ENCODE measurements around the gene CHCHD6. TPM values are rescaled to one million over a fixed set of nuclear protein-coding genes. Genes with fewer than 3 reads are reported as not detected.
A peak's percentile ranks its signal among the peaks of the same experiment; 100 is the strongest.

CHCHD6 gene
- total and polyA plus RNA-seq, 8 donors: 5.0 to 10.9 (median 6.0) TPM

GRCh38 chr3:126891791-126892190 is 187.8 kb downstream of the CHCHD6 start:
- no peak for TF ChIP-seq CTCF (IDR thresholded peaks at IDR 0.05)
- H3K36me3 ChIP-seq: no peaks in the 10 kb centered on the region
- H3K9me3 ChIP-seq: no peaks in the 10 kb centered on the region
- H3K27ac ChIP-seq: no peak overlapping the region
- FAIRE-seq (no peak), ATAC-seq (no peak), DNase-seq (no peak)
- H3K27me3 ChIP-seq: no peaks in the 10 kb centered on the region
- H3K4me3 ChIP-seq: no peak overlapping the region
- H3K4me1 ChIP-seq: peaks cover 0 to 14% (median 6%) of the 10 kb centered on the region in 3 donors
- intact Hi-C loops (cut with DNase I): no loop called here
- 95 to 96% methylated on average over 10 of the region's 10 CpGs for WGBS, 2 donors

DNA sequence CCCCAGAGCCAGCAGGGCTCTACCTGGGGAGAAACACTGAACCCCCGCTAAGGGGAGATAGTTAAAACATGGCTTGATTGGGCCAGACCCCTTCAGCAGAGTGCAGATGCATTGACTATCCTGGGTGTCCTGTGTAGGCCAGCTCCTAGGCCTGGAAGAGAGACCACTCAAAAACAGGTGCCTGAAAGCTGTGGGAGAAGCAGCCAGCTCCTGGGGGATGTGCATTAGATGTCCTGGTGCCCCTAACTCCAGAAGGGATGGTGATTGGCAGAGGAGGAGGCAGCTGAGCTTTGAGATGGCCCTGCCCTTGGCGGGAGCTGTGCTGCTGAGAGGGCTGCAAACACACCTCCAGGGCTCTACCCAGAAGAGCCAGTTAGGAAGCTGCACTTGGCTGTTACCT is 189.6 kb downstream of the CHCHD6 start:
- Histone ChIP-seq H3K27me3 (no peaks in the 10 kb centered on the region), H3K9me3 (no peaks in the 10 kb centered on the region), H3K36me3 (no peaks in the 10 kb centered on the region), H3K4me3 (no peak overlapping the region), H3K27ac (no peak overlapping the region), H3K4me1 (peaks cover 0 to 14% (median 6%) of the 10 kb centered on the region in 3 donors)
- no peak for TF ChIP-seq CTCF (IDR thresholded peaks at IDR 0.05)
- ATAC-seq (no peak), FAIRE-seq (no peak), DNase-seq (no peak)
- intact Hi-C loops (cut with DNase I): no loop called here
- 98 to 100% methylated on average over 2 of the region's 2 CpGs for whole genome bisulfite sequencing, 2 donors

DNA sequence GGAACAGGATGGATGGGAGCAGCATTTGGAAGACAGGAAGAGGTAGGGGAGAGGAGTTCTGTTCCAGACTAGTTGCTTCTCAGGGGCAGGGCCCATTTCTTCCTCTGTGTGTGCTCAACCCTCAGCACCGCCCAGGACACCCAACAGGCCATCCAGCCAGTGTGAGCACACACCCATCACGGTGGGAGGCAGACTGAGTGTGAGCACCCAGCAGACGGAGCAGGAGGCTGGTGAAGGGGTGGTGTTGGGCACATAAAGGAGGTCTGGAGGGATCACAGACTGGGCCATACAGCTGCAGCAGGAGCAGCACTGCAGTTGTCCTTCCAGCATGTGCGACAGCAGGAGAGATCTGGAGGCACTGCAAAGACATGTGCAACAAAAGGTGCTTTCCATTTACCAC is 190.4 kb downstream of the CHCHD6 start:
- intact Hi-C loops (cut with DNase I): no loop called here
- DNase-seq (no peak), FAIRE-seq (no peak), ATAC-seq (no peak)
- Histone ChIP-seq H3K36me3 (no peaks in the 10 kb centered on the region), H3K27me3 (no peaks in the 10 kb centered on the region), H3K27ac (no peak overlapping the region), H3K4me3 (no peak overlapping the region), H3K4me1 (peaks cover 0 to 14% (median 6%) of the 10 kb centered on the region in 3 donors), H3K9me3 (no peaks in the 10 kb centered on the region)
- WGBS, 2 donors: 98 to 100% methylated on average over 4 of the region's 4 CpGs
- no peak for TF ChIP-seq CTCF (IDR thresholded peaks at IDR 0.05)

DNA sequence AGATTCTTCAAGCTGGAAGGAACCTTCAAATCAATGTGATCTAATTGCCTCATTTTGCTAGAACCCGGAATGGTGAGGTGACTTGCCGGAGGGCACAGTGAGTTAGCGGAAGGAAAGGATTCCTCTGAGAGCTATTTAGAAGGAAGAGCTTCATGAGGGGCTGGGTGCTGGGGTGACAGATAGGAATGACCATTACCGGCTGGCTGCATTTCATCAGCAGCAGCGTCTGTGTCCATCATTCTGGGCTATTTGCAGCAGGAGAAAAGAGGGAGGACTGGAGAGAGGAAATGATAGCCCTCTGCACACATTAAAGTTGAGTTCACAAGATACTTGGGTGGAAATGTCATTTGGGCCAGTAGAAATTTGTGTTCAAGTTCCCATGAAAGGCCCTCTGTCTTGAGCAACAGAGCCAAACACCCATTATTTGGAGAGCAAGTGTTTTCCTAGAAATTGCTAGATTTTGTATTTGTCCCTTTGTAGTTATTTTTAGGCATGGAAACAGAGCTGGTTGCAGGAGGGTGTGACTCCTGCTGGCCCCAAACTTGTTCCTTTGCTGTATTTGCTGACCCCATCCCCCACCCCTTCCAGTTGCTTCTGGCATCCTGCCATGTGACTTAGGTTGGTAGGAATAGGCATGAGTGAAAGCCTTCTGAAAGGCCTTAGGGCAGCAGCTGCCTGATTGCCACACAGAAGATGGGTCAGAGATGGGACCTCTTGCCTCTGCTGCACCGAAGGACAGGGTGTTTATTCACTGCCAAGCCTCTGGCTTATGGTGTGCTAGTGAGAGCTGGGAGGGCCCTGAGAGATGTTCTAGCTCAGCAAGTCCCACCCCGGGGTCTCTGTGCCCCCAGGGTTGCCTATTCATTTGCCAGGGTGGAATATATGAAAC is 191.4 kb downstream of the CHCHD6 start:
- no peak overlapping the region for H3K27ac ChIP-seq

More for the DNA sequence above, 191.4 kb downstream of the CHCHD6 start:
- DNase-seq (no peak), FAIRE-seq (no peak), ATAC-seq (peak in 3 of 4 donors; percentile 20 to 46 (median 45))
- intact Hi-C loops (cut with DNase I): no loop called here
- TF ChIP-seq CTCF (IDR thresholded peaks at IDR 0.05): no peak
- WGBS, 2 donors: 74 to 76% methylated on average over 7 of the region's 7 CpGs
- Histone ChIP-seq H3K9me3 (no peaks in the 10 kb centered on the region), H3K4me1 (peaks cover 0 to 14% (median 6%) of the 10 kb centered on the region in 3 donors), H3K4me3 (no peak overlapping the region), H3K27me3 (no peaks in the 10 kb centered on the region), H3K36me3 (no peaks in the 10 kb centered on the region)

Data from pancreas (tissue), 10 donors.